K562 (cell line): Measurements from ENCODE around the gene PYGL. TPM values are rescaled to one million over a fixed set of nuclear protein-coding genes. Genes with fewer than 3 reads are reported as not detected.

ENCODE experiments used
- ATAC-seq: fragments of 200-7000 bp; cut with Tn5 transposase; 3 replicates; pipeline ENCODE4 v1.9.1; 2020; ENCODE audit warnings: moderate library complexity
- BruUV-seq: library from RNA; stranded (reverse); fragments of 400-500 nt; replicated peaks from 2 replicates; lab custom pipeline; 2021; lab: Mats Ljungman, UMichigan
- CTCF ChIA-PET: fragments of 300-600 bp; formaldehyde crosslinking; extraction: SDS; loops from one replicate; lab custom pipeline; 2021; ENCODE audit warnings: low intra/inter-chr PET ratio; lab: Yijun Ruan, JAX
- POLR2A ChIA-PET: fragments of 300-600, 350-650 bp; sonication (Branson Sonifier 250); formaldehyde crosslinking; extraction: SDS; loops from one replicate; lab custom pipeline; 2021; ENCODE audit warnings: antibody characterized with exemption, inconsistent platforms; lab: Yijun Ruan, JAX
- DNase-seq, 4 experiments: peaks; one replicate each; pipeline versions ENCODE4 v3.0.0 to v3.0.0-alpha.2; 2011 to 2018; ENCODE audit warnings: low spot score in 3 of 4, mixed read lengths in 3 of 4; ENCODE audit errors: extremely low read depth in 1 of 4
- FAIRE-seq: peaks from 2 replicates; lab custom pipeline; 2011; peaks lifted over from hg19 to GRCh38; lab: Jason Lieb, UNC
- H2AFZ ChIP-seq: 2 replicates; pipeline ENCODE4 v1.6.0; 2011; ENCODE audit warnings: low read depth, low read length, control low read depth, inconsistent platforms
- H3K27ac ChIP-seq: fragments of 200-600 bp; 3 replicates; pipeline ENCODE4 v1.8.0; 2011; ENCODE audit warnings: low read depth, mild to moderate bottlenecking, control low read depth, inconsistent platforms, low read length, moderate library complexity, mixed read lengths; ENCODE audit errors: extremely low read depth
- H3K27me3 ChIP-seq, 2 experiments: fragments of 300-600 bp in 1 of 2; 2 replicates in 1 of 2; 3 replicates in 1 of 2; pipeline versions ENCODE4 v1.6.0 to v1.8.0; 2011; ENCODE audit warnings: inconsistent platforms in 2 of 2, low read length in 2 of 2, mild to moderate bottlenecking in 1 of 2, mixed read lengths in 1 of 2, moderate library complexity in 1 of 2; ENCODE audit not compliant: control insufficient read depth in 2 of 2, insufficient read depth in 2 of 2
- H3K36me3 ChIP-seq: fragments of 300-600 bp; 3 replicates; pipeline ENCODE4 v1.8.0; 2011; ENCODE audit warnings: mild to moderate bottlenecking, low read length, inconsistent platforms; ENCODE audit not compliant: control insufficient read depth, insufficient read depth
- H3K4me1 ChIP-seq, 2 experiments: fragments of 200-600 bp in 1 of 2; replicated peaks in 1 of 2; 2 replicates in 1 of 2; 3 replicates in 1 of 2; pipeline versions ENCODE4 v1.5.1 to v1.8.0; 2011; ENCODE audit warnings: inconsistent platforms in 2 of 2, low read length in 2 of 2, mild to moderate bottlenecking in 1 of 2, mixed read lengths in 1 of 2, moderate library complexity in 1 of 2; ENCODE audit not compliant: control insufficient read depth in 2 of 2, insufficient read depth in 2 of 2
- H3K4me2 ChIP-seq: 2 replicates; pipeline ENCODE4 v1.6.1; 2011; ENCODE audit warnings: low read length, control low read depth, inconsistent platforms, mixed read lengths; ENCODE audit not compliant: insufficient read depth
- H3K4me3 ChIP-seq: fragments of 200-600 bp; sonication (generic), shearing (Covaris generic); 2 replicates; pipeline ENCODE4 v1.5.1; 2016; ENCODE audit warnings: control low read depth, inconsistent platforms
- H3K79me2 ChIP-seq: fragments of 200-600 bp; 3 replicates; pipeline ENCODE4 v1.8.0; 2011; ENCODE audit warnings: low read length, inconsistent platforms; ENCODE audit not compliant: control insufficient read depth, insufficient read depth
- H3K9ac ChIP-seq, 2 experiments: 2 replicates each; pipeline versions ENCODE4 v1.6.0 to v1.6.1; 2011; ENCODE audit warnings: low read depth in 2 of 2, low read length in 2 of 2, control low read depth in 1 of 2, inconsistent platforms in 1 of 2, mild to moderate bottlenecking in 1 of 2, mixed read lengths in 1 of 2; ENCODE audit not compliant: insufficient read depth in 1 of 2
- H3K9me1 ChIP-seq: one replicate; pipeline ENCODE4 v1.6.0; 2011; ENCODE audit warnings: inconsistent platforms, mild to moderate bottlenecking, low read length, moderate library complexity; ENCODE audit not compliant: control insufficient read depth, insufficient read depth
- H3K9me3 ChIP-seq: replicated peaks from 2 replicates; pipeline ENCODE4 v1.5.1; 2011; ENCODE audit warnings: low read depth, low read length, inconsistent platforms; ENCODE audit not compliant: control insufficient read depth, insufficient read depth
- H4K20me1 ChIP-seq: replicated peaks from 2 replicates; pipeline ENCODE4 v1.6.1; 2011; ENCODE audit warnings: low read length, inconsistent platforms, mixed read lengths; ENCODE audit not compliant: control insufficient read depth, insufficient read depth
- RAD21 ChIP-seq, 2 experiments: fragments of 250-450 bp in 1 of 2; fragments of 450-650 bp in 1 of 2; sonication (Bioruptor Pico) in 1 of 2; formaldehyde crosslinking in 1 of 2; IDR thresholded peaks in 1 of 2; conservative IDR thresholded peaks in 1 of 2; 2 replicates each; pipeline versions ENCODE4 v1.4.0 to v1.8.0; 2020 to 2022; ENCODE audit warnings: mild to moderate bottlenecking in 2 of 2, moderate library complexity in 1 of 2
- ZNF24 ChIP-seq: fragments of 450-650 bp; IDR thresholded peaks from 2 replicates; pipeline ENCODE4 v1.6.1; 2016
- WGBS: fragments of 100-300 bp; shearing (Covaris generic); methylation state at CpG from one replicate; pipeline ENCODE4 v1.1.6; 2016; ENCODE audit warnings: low coverage, mixed read lengths; ENCODE audit not compliant: insufficient coverage; ENCODE audit errors: missing lambda C conversion rate; 5-methylcytosine and 5-hydroxymethylcytosine counted together
- in situ Hi-C: fragments of 300-500 bp; cut with MboI; formaldehyde crosslinking; loops from 4 replicates; pipeline ENCODE4 v1.15.0; 2018; ENCODE audit warnings: inconsistent platforms, mixed read lengths
- intact Hi-C: fragments of 100-400 bp; cut with micrococcal nuclease; formaldehyde crosslinking; loops from 2 replicates; pipeline ENCODE4 v1.14.2; 2022
- polyA plus RNA-seq, 8 experiments: library from polyadenylated mRNA; depleted of rRNA in 4 of 8; stranded (reverse) in 5 of 8; unstranded in 3 of 8; fragments of >200 nt; fragmentation: Nextera tagmentation in 2 of 8; fragmentation: Illumina TruSeq in 1 of 8; extraction: Ambion mirVana in 2 of 8; extraction: Trizol in 1 of 8; gene quantifications; 2 replicates each; pipeline versions ENCODE4 v1.2.1 to v1.2.3, GENCODE V29; 2011 to 2014; ENCODE audit warnings: inconsistent platforms in 1 of 8, missing spikeins in 1 of 8
- total RNA-seq, 7 experiments: library from RNA; depleted of rRNA in 6 of 7; stranded (reverse); fragments of >200 nt in 6 of 7; fragmentation: Illumina TruSeq in 2 of 7; extraction: Trizol in 2 of 7; gene quantifications; 2 replicates each; pipeline versions ENCODE4 v1.2.1 to v1.2.3, GENCODE V29; 2011 to 2021; ENCODE audit warnings: low replicate concordance in 1 of 7
- TF ChIP-seq, protein P1 (sequence below), 3 experiments: IDR thresholded peaks in 2 of 3; conservative IDR thresholded peaks in 1 of 3; 2 replicates each; pipeline ENCODE4 v1.5.1; 2011 to 2012; ENCODE audit warnings: low read length in 3 of 3, mild to moderate bottlenecking in 3 of 3, control low read depth in 2 of 3, improper control_type of control experiment in 1 of 3, inconsistent platforms in 1 of 3, low read depth in 1 of 3, mixed read lengths in 1 of 3, moderate library complexity in 1 of 3; ENCODE audit not compliant: insufficient read depth in 2 of 3
- TF ChIP-seq, protein P2 (sequence below), 3 experiments: fragments of 200-800 bp in 1 of 3; sonication (Bioruptor generic) in 1 of 3; sonication (generic) in 1 of 3; formaldehyde crosslinking in 1 of 3; IDR thresholded peaks; 2 replicates each; pipeline versions ENCODE4 v1.6.1 to v1.8.0; 2016 to 2022; ENCODE audit warnings: mild to moderate bottlenecking in 2 of 3, missing compliant biosample characterization in 2 of 3, missing genetic modification characterization in 2 of 3, missing genetic modification reagents in 1 of 3

Gene PYGL
- total and polyA plus RNA-seq, 9 of the 15 experiments (the other 6 are each of a cell fraction or from before 2014, with no cell fraction given), result 3.5 to 17.9 (median 13.1) TPM

DNA sequence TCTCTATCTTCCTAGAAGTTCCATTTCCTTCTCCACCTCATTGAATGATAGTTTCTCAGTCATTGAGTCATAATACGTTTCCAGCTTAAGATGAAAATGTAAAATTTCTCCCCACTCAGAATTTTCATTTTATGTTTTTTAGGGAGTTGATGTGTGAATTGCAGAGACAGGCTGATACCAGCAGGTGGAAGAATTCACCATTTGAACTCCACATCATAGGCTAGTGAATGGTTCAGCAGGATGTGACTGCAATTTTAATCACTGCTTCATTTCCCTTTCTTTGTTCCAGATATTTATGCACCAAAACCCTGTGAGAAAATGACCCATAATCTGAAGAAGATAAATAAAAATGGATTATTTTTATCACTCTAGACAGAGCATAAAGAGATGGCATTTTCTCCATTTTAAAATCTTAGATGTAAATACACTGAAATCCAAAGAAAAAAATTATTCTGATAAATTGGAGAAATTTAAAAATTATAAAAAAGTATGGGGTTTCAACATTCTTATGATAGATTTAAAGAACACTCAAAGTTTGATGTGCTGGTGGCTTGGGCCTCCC, 10.6 kb upstream of the PYGL start:
- Histone ChIP-seq H4K20me1 (no peaks in the 10 kb centered on the region), H3K9me3 (no peaks in the 10 kb centered on the region), H3K9me1 (no peaks in the 10 kb centered on the region), H3K79me2 (no peaks in the 10 kb centered on the region), H2AFZ (peak overlapping the region; percentile 92), H3K4me2 (peak overlapping the region; percentile 67; the same call in 1 of the 2 replicates), H3K36me3 (no peaks in the 10 kb centered on the region), H3K27ac (peak overlapping the region; percentile 91; the same call in 2 of the 3 replicates), H3K4me3 (no peak overlapping the region), H3K9ac (peak overlapping the region in 1 of 2 experiments; percentile 60; a peak in 1 of 4 replicates), H3K27me3 (no peaks in the 10 kb centered on the region), H3K4me1 (peaks cover 0 to 12% of the 10 kb centered on the region in 2 experiments; a peak in 3 of 5 replicates)
- TF ChIP-seq, protein P1, sequence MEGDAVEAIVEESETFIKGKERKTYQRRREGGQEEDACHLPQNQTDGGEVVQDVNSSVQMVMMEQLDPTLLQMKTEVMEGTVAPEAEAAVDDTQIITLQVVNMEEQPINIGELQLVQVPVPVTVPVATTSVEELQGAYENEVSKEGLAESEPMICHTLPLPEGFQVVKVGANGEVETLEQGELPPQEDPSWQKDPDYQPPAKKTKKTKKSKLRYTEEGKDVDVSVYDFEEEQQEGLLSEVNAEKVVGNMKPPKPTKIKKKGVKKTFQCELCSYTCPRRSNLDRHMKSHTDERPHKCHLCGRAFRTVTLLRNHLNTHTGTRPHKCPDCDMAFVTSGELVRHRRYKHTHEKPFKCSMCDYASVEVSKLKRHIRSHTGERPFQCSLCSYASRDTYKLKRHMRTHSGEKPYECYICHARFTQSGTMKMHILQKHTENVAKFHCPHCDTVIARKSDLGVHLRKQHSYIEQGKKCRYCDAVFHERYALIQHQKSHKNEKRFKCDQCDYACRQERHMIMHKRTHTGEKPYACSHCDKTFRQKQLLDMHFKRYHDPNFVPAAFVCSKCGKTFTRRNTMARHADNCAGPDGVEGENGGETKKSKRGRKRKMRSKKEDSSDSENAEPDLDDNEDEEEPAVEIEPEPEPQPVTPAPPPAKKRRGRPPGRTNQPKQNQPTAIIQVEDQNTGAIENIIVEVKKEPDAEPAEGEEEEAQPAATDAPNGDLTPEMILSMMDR (IDR thresholded peaks at IDR 0.05 in 2 of 3, conservative IDR thresholded peaks at IDR 0.05 in 1 of 3; ENCODE audit: insufficient read depth in 2 of 3, low read depth in 1 of 3, low read length in 3 of 3), result peak in 2 of 3 experiments; percentile 29 to 51; a peak in 3 of 6 replicates
- TF ChIP-seq RAD21 (CRISPR knock-in tag; conservative IDR thresholded peaks at IDR 0.05 in 1 of 2, IDR thresholded peaks at IDR 0.05 in 1 of 2) (peak; percentile 38 to 42), ZNF24 (peak; percentile 39; the same call in 1 of the 2 replicates)
- TF ChIP-seq, protein P2, sequence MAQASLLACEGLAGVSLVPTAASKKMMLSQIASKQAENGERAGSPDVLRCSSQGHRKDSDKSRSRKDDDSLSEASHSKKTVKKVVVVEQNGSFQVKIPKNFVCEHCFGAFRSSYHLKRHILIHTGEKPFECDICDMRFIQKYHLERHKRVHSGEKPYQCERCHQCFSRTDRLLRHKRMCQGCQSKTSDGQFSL (CRISPR knock-in tag; IDR thresholded peaks at IDR 0.05), result no peak
- TF ChIP-seq, protein P2 (tag; IDR thresholded peaks at IDR 0.05), result no peak
- CTCF ChIA-PET, result interaction anchor here (0.5 to 0.7 kb wide), 2 partner anchors 97 to 176 kb away, joined by 3 read pairs; no protein-coding TSS in a partner anchor
- ATAC-seq, result peak; percentile 72
- BruUV-seq, result no TSS peak
- in situ Hi-C loops (no loop called here), intact Hi-C loops (loop anchor here (2.0 to 10.0 kb wide), 4 partner anchors 78 to 270 kb away; no protein-coding TSS in a partner anchor)
- DNase-seq, result peak in 3 of 4 experiments; percentile 12 to 30 (median 19)
- WGBS, result 0% methylated on average over 1 of the region's 1 CpG
- POLR2A ChIA-PET, result interaction anchor here (0.9 kb wide), 1 partner anchor 10 kb away, joined by 4 read pairs; the partner anchor contains the start of gene PYGL
- no peak for FAIRE-seq
